HEK293 (cell line): ENCODE results near the gene PSMD9.
A peak's percentile ranks its signal among the peaks of the same experiment; 100 is the strongest.

Experiments
- CTCF ChIA-PET: fragments of 350-600 bp; formaldehyde crosslinking; extraction: SDS; loops from one replicate; lab custom pipeline; 2021; ENCODE audit warnings: antibody characterized with exemption; lab: Yijun Ruan, JAX
- POLR2A ChIA-PET: fragments of 300-600 bp; formaldehyde crosslinking; extraction: SDS; loops from one replicate; lab custom pipeline; 2020; ENCODE audit warnings: antibody characterized with exemption, inconsistent platforms; lab: Yijun Ruan, JAX
- H3K27ac ChIP-seq: fragments of 200-500 bp; sonication (Bioruptor generic); 2 replicates; pipeline ENCODE4 v1.5.1; 2014; ENCODE audit warnings: low read depth, low read length, control low read depth, inconsistent platforms; ENCODE audit errors: extremely low read depth
- H3K36me3 ChIP-seq, 2 experiments: fragments of 200-500 bp in 1 of 2; sonication (Bioruptor generic) in 1 of 2; 1 replicate in 1 of 2; 2 replicates in 1 of 2; pipeline ENCODE4 v1.5.1; 2014 to 2017; ENCODE audit warnings: inconsistent platforms in 2 of 2, low read length in 2 of 2; ENCODE audit not compliant: control insufficient read depth in 2 of 2, insufficient read depth in 1 of 2
- H3K4me1 ChIP-seq: fragments of 200-500 bp; sonication (Bioruptor generic); 2 replicates; pipeline ENCODE4 v1.5.1; 2014; ENCODE audit warnings: mild to moderate bottlenecking, low read length, inconsistent platforms; ENCODE audit not compliant: control insufficient read depth, insufficient read depth
- H3K4me3 ChIP-seq: 2 replicates; pipeline ENCODE4 v1.5.1; 2011; ENCODE audit warnings: low read depth, mild to moderate bottlenecking, control low read depth, low read length, moderate library complexity
- H3K9me3 ChIP-seq: fragments of 200-500 bp; sonication (Bioruptor generic); 2 replicates; pipeline ENCODE4 v1.5.1; 2014; ENCODE audit warnings: low read depth, low read length, inconsistent platforms; ENCODE audit not compliant: control insufficient read depth, insufficient read depth
- FEZF1 ChIP-seq: fragments of 450-650 bp; formaldehyde crosslinking; IDR thresholded peaks from 2 replicates; pipeline ENCODE4 v1.5.1; 2016; ENCODE audit warnings: missing biosample characterization, missing genetic modification characterization
- GFI1B ChIP-seq: fragments of 450-650 bp; formaldehyde crosslinking; IDR thresholded peaks from 2 replicates; pipeline ENCODE4 v1.5.1; 2016; ENCODE audit warnings: missing biosample characterization, missing genetic modification characterization
- GLIS2 ChIP-seq: fragments of 450-650 bp; formaldehyde crosslinking; IDR thresholded peaks from 2 replicates; pipeline ENCODE4 v1.5.1; 2016; ENCODE audit warnings: missing biosample characterization, missing genetic modification characterization
- MEIS1 ChIP-seq: sonication (generic); formaldehyde crosslinking; IDR thresholded peaks from 2 replicates; pipeline ENCODE4 v1.8.1; 2022; ENCODE audit warnings: missing genetic modification reagents, mild to moderate bottlenecking, borderline replicate concordance
- MYNN ChIP-seq: fragments of 450-650 bp; formaldehyde crosslinking; IDR thresholded peaks from 2 replicates; pipeline ENCODE4 v1.5.1; 2016; ENCODE audit warnings: missing biosample characterization, missing genetic modification characterization, borderline replicate concordance
- MZF1 ChIP-seq: fragments of 450-650 bp; formaldehyde crosslinking; IDR thresholded peaks from 2 replicates; pipeline ENCODE4 v1.5.1; 2017; ENCODE audit warnings: missing biosample characterization, missing genetic modification characterization, borderline replicate concordance
- OSR2 ChIP-seq: fragments of 450-650 bp; formaldehyde crosslinking; IDR thresholded peaks from 2 replicates; pipeline ENCODE4 v1.5.1; 2016; ENCODE audit warnings: missing biosample characterization, missing genetic modification characterization
- TCF7L2 ChIP-seq: IDR thresholded peaks from 2 replicates; pipeline ENCODE4 v1.6.1; 2011; ENCODE audit warnings: low read depth, mild to moderate bottlenecking, inconsistent platforms, low read length, moderate library complexity, borderline replicate concordance
- ZBTB7A ChIP-seq: fragments of 450-650 bp; formaldehyde crosslinking; IDR thresholded peaks from 2 replicates; pipeline ENCODE4 v1.5.1; 2016; ENCODE audit warnings: low read depth, missing biosample characterization, missing genetic modification characterization
- ZFHX2 ChIP-seq: fragments of 450-650 bp; formaldehyde crosslinking; conservative IDR thresholded peaks from 2 replicates; pipeline ENCODE4 v1.5.1; 2016; ENCODE audit warnings: missing biosample characterization, missing genetic modification characterization
- ZNF248 ChIP-seq: fragments of 450-650 bp; formaldehyde crosslinking; IDR thresholded peaks from 2 replicates; pipeline ENCODE4 v1.5.1; 2017; ENCODE audit warnings: missing biosample characterization, missing genetic modification characterization
- ZNF302 ChIP-seq: fragments of 450-650 bp; formaldehyde crosslinking; IDR thresholded peaks from 2 replicates; pipeline ENCODE4 v1.5.1; 2016; ENCODE audit warnings: missing biosample characterization, missing genetic modification characterization, low read depth
- ZNF366 ChIP-seq: fragments of 450-650 bp; formaldehyde crosslinking; conservative IDR thresholded peaks from 2 replicates; pipeline ENCODE4 v1.5.1; 2016; ENCODE audit warnings: missing biosample characterization, missing genetic modification characterization
- ZNF623 ChIP-seq: fragments of 450-650 bp; formaldehyde crosslinking; IDR thresholded peaks from 2 replicates; pipeline ENCODE4 v1.5.1; 2016; ENCODE audit warnings: missing biosample characterization, missing genetic modification characterization
- ZNF629 ChIP-seq: fragments of 450-650 bp; formaldehyde crosslinking; IDR thresholded peaks from 2 replicates; pipeline ENCODE4 v1.5.1; 2017; ENCODE audit warnings: missing biosample characterization, missing genetic modification characterization
- ZNF747 ChIP-seq: fragments of 450-650 bp; formaldehyde crosslinking; IDR thresholded peaks from 2 replicates; pipeline ENCODE4 v1.5.1; 2016; ENCODE audit warnings: missing biosample characterization, missing genetic modification characterization
- TF ChIP-seq, protein P1 (sequence below): fragments of 450-650 bp; formaldehyde crosslinking; IDR thresholded peaks from 2 replicates; pipeline ENCODE4 v1.5.1; 2017; ENCODE audit warnings: missing biosample characterization, missing genetic modification characterization
- TF ChIP-seq, protein P2 (sequence below): fragments of 450-650 bp; formaldehyde crosslinking; IDR thresholded peaks from 2 replicates; pipeline ENCODE4 v1.5.0; 2017; ENCODE audit warnings: missing biosample characterization, missing genetic modification characterization, borderline replicate concordance
- TF ChIP-seq, protein P3 (sequence below): fragments of 450-650 bp; formaldehyde crosslinking; IDR thresholded peaks from 2 replicates; pipeline ENCODE4 v1.5.1; 2016; ENCODE audit warnings: missing biosample characterization, missing genetic modification characterization
- TF ChIP-seq, protein P4 (sequence below): fragments of 450-650 bp; formaldehyde crosslinking; IDR thresholded peaks from 2 replicates; pipeline ENCODE4 v1.5.1; 2017; ENCODE audit warnings: missing biosample characterization, missing genetic modification characterization
- TF ChIP-seq, protein P5 (sequence below): fragments of 450-650 bp; formaldehyde crosslinking; IDR thresholded peaks from 2 replicates; pipeline ENCODE4 v1.5.1; 2017; ENCODE audit warnings: missing biosample characterization, missing genetic modification characterization
- TF ChIP-seq, protein P6 (sequence below): fragments of 450-650 bp; formaldehyde crosslinking; IDR thresholded peaks from 2 replicates; pipeline ENCODE4 v1.5.1; 2016; ENCODE audit warnings: missing biosample characterization, missing genetic modification characterization

Gene PSMD9

DNA sequence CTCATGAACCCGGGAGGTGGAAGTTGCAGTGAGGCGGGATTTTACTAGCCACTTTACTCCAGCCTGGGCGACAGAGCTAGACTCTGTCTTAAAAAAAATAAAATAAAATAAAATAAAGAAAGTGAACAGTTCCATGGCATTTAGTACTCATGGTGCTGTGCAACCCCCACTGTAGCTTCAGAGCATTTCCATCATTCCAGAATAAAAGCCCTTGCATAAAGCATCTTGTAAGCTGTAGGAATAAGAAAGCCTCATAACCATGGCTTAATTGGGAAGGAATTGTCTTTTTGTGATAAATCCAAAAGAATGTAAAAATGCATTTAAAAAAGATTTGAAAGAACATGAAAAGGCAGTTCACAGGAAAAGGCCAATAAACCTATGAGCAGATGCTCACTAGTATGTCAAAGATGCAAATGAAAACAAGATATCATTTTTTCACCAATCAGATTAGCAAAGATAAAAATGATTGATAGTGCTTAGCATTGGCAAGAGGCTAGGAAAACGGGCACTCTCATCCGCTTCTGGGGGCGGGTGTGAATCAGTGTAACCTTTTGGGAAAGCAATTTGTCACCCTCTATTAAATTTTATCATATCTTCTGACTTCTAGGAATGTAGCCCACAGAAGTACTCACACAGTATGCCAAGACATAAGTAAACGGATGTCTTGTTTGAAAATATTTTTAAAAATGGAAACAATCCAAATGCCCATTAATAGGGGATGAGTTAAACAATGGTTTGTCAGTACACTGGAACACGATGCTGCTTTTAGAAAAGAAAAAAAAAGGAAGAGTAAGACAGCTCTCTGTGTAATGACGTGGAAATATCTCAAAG, 76.4 kb downstream of the PSMD9 start:
- Histone ChIP-seq H3K4me3 (no peak overlapping the region), H3K4me1 (no peaks in the 10 kb centered on the region), H3K36me3 (peaks cover 0 to 9% of the 10 kb centered on the region in 2 experiments; a peak in 1 of 3 replicates), H3K9me3 (no peaks in the 10 kb centered on the region), H3K27ac (no peak overlapping the region)
- POLR2A ChIA-PET = interaction anchor here (0.6 kb wide), 1 partner anchor 43 kb away, joined by 6 read pairs; no protein-coding TSS in a partner anchor
- CTCF ChIA-PET = no interaction called here
- TF ChIP-seq, protein P1, sequence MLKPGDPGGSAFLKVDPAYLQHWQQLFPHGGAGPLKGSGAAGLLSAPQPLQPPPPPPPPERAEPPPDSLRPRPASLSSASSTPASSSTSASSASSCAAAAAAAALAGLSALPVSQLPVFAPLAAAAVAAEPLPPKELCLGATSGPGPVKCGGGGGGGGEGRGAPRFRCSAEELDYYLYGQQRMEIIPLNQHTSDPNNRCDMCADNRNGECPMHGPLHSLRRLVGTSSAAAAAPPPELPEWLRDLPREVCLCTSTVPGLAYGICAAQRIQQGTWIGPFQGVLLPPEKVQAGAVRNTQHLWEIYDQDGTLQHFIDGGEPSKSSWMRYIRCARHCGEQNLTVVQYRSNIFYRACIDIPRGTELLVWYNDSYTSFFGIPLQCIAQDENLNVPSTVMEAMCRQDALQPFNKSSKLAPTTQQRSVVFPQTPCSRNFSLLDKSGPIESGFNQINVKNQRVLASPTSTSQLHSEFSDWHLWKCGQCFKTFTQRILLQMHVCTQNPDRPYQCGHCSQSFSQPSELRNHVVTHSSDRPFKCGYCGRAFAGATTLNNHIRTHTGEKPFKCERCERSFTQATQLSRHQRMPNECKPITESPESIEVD (tag by site-specific recombination) = peak; percentile 35; the same call in 1 of the 2 replicates
- TF ChIP-seq, protein P2, sequence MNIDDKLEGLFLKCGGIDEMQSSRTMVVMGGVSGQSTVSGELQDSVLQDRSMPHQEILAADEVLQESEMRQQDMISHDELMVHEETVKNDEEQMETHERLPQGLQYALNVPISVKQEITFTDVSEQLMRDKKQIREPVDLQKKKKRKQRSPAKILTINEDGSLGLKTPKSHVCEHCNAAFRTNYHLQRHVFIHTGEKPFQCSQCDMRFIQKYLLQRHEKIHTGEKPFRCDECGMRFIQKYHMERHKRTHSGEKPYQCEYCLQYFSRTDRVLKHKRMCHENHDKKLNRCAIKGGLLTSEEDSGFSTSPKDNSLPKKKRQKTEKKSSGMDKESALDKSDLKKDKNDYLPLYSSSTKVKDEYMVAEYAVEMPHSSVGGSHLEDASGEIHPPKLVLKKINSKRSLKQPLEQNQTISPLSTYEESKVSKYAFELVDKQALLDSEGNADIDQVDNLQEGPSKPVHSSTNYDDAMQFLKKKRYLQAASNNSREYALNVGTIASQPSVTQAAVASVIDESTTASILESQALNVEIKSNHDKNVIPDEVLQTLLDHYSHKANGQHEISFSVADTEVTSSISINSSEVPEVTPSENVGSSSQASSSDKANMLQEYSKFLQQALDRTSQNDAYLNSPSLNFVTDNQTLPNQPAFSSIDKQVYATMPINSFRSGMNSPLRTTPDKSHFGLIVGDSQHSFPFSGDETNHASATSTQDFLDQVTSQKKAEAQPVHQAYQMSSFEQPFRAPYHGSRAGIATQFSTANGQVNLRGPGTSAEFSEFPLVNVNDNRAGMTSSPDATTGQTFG (tag by site-specific recombination) = no peak
- peak; percentile 77; the same call in 1 of the 2 replicates for TF ChIP-seq MZF1 (tag by site-specific recombination)
- TF ChIP-seq OSR2 = peak; percentile 36; the same call in 1 of the 2 replicates
- TF ChIP-seq GLIS2 (tag by site-specific recombination) = no peak
- 0 out of 2 replicates have a peak, but pooled peaks have one; percentile 11 for TF ChIP-seq ZFHX2 (tag by site-specific recombination)
- TF ChIP-seq MYNN (tag by site-specific recombination) = peak; percentile 92
- TF ChIP-seq, protein P3, sequence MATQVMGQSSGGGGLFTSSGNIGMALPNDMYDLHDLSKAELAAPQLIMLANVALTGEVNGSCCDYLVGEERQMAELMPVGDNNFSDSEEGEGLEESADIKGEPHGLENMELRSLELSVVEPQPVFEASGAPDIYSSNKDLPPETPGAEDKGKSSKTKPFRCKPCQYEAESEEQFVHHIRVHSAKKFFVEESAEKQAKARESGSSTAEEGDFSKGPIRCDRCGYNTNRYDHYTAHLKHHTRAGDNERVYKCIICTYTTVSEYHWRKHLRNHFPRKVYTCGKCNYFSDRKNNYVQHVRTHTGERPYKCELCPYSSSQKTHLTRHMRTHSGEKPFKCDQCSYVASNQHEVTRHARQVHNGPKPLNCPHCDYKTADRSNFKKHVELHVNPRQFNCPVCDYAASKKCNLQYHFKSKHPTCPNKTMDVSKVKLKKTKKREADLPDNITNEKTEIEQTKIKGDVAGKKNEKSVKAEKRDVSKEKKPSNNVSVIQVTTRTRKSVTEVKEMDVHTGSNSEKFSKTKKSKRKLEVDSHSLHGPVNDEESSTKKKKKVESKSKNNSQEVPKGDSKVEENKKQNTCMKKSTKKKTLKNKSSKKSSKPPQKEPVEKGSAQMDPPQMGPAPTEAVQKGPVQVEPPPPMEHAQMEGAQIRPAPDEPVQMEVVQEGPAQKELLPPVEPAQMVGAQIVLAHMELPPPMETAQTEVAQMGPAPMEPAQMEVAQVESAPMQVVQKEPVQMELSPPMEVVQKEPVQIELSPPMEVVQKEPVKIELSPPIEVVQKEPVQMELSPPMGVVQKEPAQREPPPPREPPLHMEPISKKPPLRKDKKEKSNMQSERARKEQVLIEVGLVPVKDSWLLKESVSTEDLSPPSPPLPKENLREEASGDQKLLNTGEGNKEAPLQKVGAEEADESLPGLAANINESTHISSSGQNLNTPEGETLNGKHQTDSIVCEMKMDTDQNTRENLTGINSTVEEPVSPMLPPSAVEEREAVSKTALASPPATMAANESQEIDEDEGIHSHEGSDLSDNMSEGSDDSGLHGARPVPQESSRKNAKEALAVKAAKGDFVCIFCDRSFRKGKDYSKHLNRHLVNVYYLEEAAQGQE = no peak
- TF ChIP-seq, protein P4, sequence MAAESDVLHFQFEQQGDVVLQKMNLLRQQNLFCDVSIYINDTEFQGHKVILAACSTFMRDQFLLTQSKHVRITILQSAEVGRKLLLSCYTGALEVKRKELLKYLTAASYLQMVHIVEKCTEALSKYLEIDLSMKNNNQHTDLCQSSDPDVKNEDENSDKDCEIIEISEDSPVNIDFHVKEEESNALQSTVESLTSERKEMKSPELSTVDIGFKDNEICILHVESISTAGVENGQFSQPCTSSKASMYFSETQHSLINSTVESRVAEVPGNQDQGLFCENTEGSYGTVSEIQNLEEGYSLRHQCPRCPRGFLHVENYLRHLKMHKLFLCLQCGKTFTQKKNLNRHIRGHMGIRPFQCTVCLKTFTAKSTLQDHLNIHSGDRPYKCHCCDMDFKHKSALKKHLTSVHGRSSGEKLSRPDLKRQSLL = no peak
- no peak for TF ChIP-seq ZNF366 (tag by site-specific recombination)
- TF ChIP-seq ZNF302 (tag by site-specific recombination) = no peak
- TF ChIP-seq GFI1B (tag by site-specific recombination) = no peak
- 0 out of 2 replicates have a peak, but pooled peaks have one; percentile 27 for TF ChIP-seq MEIS1 (CRISPR knock-in tag)
- no peak for TF ChIP-seq ZNF747 (tag by site-specific recombination)
- TF ChIP-seq, protein P5, sequence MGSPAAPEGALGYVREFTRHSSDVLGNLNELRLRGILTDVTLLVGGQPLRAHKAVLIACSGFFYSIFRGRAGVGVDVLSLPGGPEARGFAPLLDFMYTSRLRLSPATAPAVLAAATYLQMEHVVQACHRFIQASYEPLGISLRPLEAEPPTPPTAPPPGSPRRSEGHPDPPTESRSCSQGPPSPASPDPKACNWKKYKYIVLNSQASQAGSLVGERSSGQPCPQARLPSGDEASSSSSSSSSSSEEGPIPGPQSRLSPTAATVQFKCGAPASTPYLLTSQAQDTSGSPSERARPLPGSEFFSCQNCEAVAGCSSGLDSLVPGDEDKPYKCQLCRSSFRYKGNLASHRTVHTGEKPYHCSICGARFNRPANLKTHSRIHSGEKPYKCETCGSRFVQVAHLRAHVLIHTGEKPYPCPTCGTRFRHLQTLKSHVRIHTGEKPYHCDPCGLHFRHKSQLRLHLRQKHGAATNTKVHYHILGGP (tag by site-specific recombination) = peak; percentile 67; the same call in 1 of the 2 replicates
- TF ChIP-seq ZNF248 (tag by site-specific recombination) = no peak
- peak; percentile 83 for TF ChIP-seq FEZF1 (tag by site-specific recombination)
- no peak for TF ChIP-seq ZBTB7A (tag by site-specific recombination)
- no peak for TF ChIP-seq ZNF629 (tag by site-specific recombination)
- TF ChIP-seq, protein P6, sequence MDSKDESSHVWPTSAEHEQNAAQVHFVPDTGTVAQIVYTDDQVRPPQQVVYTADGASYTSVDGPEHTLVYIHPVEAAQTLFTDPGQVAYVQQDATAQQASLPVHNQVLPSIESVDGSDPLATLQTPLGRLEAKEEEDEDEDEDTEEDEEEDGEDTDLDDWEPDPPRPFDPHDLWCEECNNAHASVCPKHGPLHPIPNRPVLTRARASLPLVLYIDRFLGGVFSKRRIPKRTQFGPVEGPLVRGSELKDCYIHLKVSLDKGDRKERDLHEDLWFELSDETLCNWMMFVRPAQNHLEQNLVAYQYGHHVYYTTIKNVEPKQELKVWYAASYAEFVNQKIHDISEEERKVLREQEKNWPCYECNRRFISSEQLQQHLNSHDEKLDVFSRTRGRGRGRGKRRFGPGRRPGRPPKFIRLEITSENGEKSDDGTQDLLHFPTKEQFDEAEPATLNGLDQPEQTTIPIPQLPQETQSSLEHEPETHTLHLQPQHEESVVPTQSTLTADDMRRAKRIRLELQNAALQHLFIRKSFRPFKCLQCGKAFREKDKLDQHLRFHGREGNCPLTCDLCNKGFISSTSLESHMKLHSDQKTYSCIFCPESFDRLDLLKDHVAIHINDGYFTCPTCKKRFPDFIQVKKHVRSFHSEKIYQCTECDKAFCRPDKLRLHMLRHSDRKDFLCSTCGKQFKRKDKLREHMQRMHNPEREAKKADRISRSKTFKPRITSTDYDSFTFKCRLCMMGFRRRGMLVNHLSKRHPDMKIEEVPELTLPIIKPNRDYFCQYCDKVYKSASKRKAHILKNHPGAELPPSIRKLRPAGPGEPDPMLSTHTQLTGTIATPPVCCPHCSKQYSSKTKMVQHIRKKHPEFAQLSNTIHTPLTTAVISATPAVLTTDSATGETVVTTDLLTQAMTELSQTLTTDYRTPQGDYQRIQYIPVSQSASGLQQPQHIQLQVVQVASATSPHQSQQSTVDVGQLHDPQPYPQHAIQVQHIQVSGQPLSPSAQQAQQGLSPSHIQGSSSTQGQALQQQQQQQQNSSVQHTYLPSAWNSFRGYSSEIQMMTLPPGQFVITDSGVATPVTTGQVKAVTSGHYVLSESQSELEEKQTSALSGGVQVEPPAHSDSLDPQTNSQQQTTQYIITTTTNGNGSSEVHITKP (tag by site-specific recombination) = peak; percentile 49
- no peak for TF ChIP-seq ZNF623 (tag by site-specific recombination)
- TF ChIP-seq TCF7L2 = no peak
